ENCODE data around the gene RTL10. TPM values are rescaled to one million over a fixed set of nuclear protein-coding genes. Genes with fewer than 3 reads are reported as not detected.

The RTL10 gene
- total and polyA plus RNA-seq, 2 of the 4 experiments (the other 2 are of a cell fraction) = 8.6 to 12.1 TPM

DNA sequence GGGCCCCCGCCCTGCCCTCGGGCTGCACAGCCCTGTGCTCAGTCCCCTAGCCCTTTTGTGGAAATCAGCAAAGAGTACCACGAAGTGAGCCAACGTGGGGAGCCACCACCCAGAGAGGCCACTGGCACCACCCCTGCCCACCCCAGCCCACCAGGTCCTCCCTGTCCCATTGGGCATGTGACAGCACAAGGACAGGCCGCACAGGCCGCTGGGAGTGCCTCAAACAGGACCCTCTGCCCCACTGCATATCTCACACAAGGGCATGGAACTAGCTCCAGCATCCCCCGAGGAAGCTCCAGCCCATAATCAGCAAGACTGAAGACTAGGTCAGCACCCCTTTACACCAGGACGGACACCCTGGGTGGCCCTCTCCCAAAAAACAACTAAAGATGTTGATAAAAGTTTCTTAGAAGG lies 29.7 kb downstream of the RTL10 start:
- BruUV-seq (replicated peaks) = no TSS peak
- no peak overlapping the region for H2BK20ac ChIP-seq (ENCODE audit: low read depth, low read length)
- no peak overlapping the region for H3K4ac ChIP-seq (ENCODE audit: low read depth, low read length)
- in situ Hi-C loops (cut with MboI; ENCODE audit: low sequenced_read_pairs) (no loop called here), dilution Hi-C loops (cut with HindIII; ENCODE audit: low sequenced_read_pairs, unreplicated experiment) (no loop called here), intact Hi-C loops (cut with micrococcal nuclease) (no loop called here)
- no peak overlapping the region for H2AFZ ChIP-seq (replicated peaks; ENCODE audit: low read length, poor library complexity)
- no peak overlapping the region for H3K14ac ChIP-seq (replicated peaks; ENCODE audit: low read depth, low read length)
- DNase-seq (no peak), ATAC-seq (ENCODE audit: low read depth) (no peak)
- H3K23ac ChIP-seq (ENCODE audit: low read depth, low read length) = no peak overlapping the region
- H3K9ac ChIP-seq (ENCODE audit: low read depth, low read length) = no peak overlapping the region
- H3K36me3 ChIP-seq (ENCODE audit: control insufficient read depth, insufficient read depth, low read length) = no peaks in the 10 kb centered on the region
- H3K4me2 ChIP-seq (ENCODE audit: low read depth, low read length) = no peak overlapping the region
- H4K5ac ChIP-seq (ENCODE audit: low read depth, low read length) = no peak overlapping the region
- TF ChIP-seq POLR2A (IDR thresholded peaks at IDR 0.05; ENCODE audit: low read depth, low read length) (no peak), FOS (IDR thresholded peaks at IDR 0.05; ENCODE audit: low read depth, low read length) (no peak), MAZ (IDR thresholded peaks at IDR 0.05; ENCODE audit: borderline replicate concordance, low read depth, low read length) (no peak), CHD1 (IDR thresholded peaks at IDR 0.05; ENCODE audit: low read depth, low read length) (no peak), BHLHE40 (IDR thresholded peaks at IDR 0.05; ENCODE audit: low read depth, low read length) (no peak), SMC3 (IDR thresholded peaks at IDR 0.05; ENCODE audit: low read depth, low read length) (no peak), MAFK (IDR thresholded peaks at IDR 0.05; ENCODE audit: low read depth, low read length) (no peak), CEBPB (IDR thresholded peaks at IDR 0.05; ENCODE audit: low read depth, low read length) (no peak)
- no peak overlapping the region for H3K27ac ChIP-seq (ENCODE audit: insufficient read depth, low read length)
- no peak overlapping the region for H2BK120ac ChIP-seq (ENCODE audit: low read depth, low read length)
- H2BK5ac ChIP-seq (ENCODE audit: low read depth, low read length, poor library complexity, severe bottlenecking) = no peak overlapping the region
- H3K56ac ChIP-seq (ENCODE audit: extremely low read depth, insufficient read depth, low read length) = no peak overlapping the region
- H4K91ac ChIP-seq (ENCODE audit: insufficient read depth, low read depth, low read length) = no peak overlapping the region
- no peak overlapping the region for H3K18ac ChIP-seq (ENCODE audit: low read depth, low read length)
- no peak overlapping the region for H2BK15ac ChIP-seq (ENCODE audit: low read depth, low read length)
- H4K20me1 ChIP-seq (ENCODE audit: insufficient read depth, low read length) = no peaks in the 10 kb centered on the region; the same call in 1 of the 2 replicates
- no peaks in the 10 kb centered on the region for H3K9me3 ChIP-seq (ENCODE audit: control insufficient read depth, insufficient read depth, low read length)
- no peak overlapping the region for H4K8ac ChIP-seq (ENCODE audit: low read depth in 2 of 2, low read length in 2 of 2)
- no peak overlapping the region for H3K4me3 ChIP-seq (ENCODE audit: insufficient read depth, low read depth, low read length)
- H3K9me1 ChIP-seq (ENCODE audit: insufficient read depth, low read length) = 0 out of 2 replicates have a peak, but pooled peaks cover 3% of the 10 kb centered on the region
- peaks cover 10 to 11% of the 10 kb centered on the region in 2 experiments; a peak in 3 of 4 replicates for H3K79me1 ChIP-seq (ENCODE audit: low read depth in 1 of 2, low read length in 2 of 2)
- no peak overlapping the region for H2AK5ac ChIP-seq (ENCODE audit: low read depth, low read length)
- 100% methylated on average over 3 of the region's 8 CpGs; no CpG with 5 or more reads in 1 of the 2 experiments for WGBS, 2 experiments (ENCODE audit: extremely low coverage in 2 of 2, insufficient read length in 1 of 2)
- H3K4me1 ChIP-seq (ENCODE audit: control insufficient read depth, insufficient read depth, low read length) = no peaks in the 10 kb centered on the region
- no peak overlapping the region for H2AK9ac ChIP-seq (replicated peaks; ENCODE audit: low read depth, low read length, poor library complexity)
- H3K27me3 ChIP-seq (ENCODE audit: control insufficient read depth, insufficient read depth, low read length) = no peaks in the 10 kb centered on the region
- ChIA-PET CTCF (no interaction called here), POLR2A (ENCODE audit: unreplicated experiment) (no interaction called here)
